Osteocyte (in vitro differentiated cells): ENCODE data around the gene RPL3. TPM values are rescaled to one million over a fixed set of nuclear protein-coding genes. Genes with fewer than 3 reads are reported as not detected.
A peak's percentile ranks its signal among the peaks of the same experiment; 100 is the strongest.

ENCODE experiments used
- DNase-seq: peaks from one replicate; pipeline ENCODE4 v3.0.0; 2021; ENCODE audit warnings: mixed read lengths; ENCODE audit not compliant: unreplicated experiment; ENCODE audit errors: extremely low spot score
- H3K27ac Mint-ChIP-seq: one replicate; pipeline ENCODE4 v1.8.0; 2021; ENCODE audit warnings: mild to moderate bottlenecking, mixed read lengths; ENCODE audit not compliant: unreplicated experiment
- H3K27me3 Mint-ChIP-seq: one replicate; pipeline ENCODE4 v1.8.0; 2021; ENCODE audit warnings: mixed read lengths; ENCODE audit not compliant: unreplicated experiment
- H3K36me3 Mint-ChIP-seq: one replicate; pipeline ENCODE4 v1.8.0; 2021; ENCODE audit warnings: mixed read lengths; ENCODE audit not compliant: unreplicated experiment
- H3K4me1 Mint-ChIP-seq: one replicate; pipeline ENCODE4 v1.8.0; 2021; ENCODE audit warnings: mixed read lengths; ENCODE audit not compliant: unreplicated experiment
- H3K4me3 Mint-ChIP-seq: one replicate; pipeline ENCODE4 v1.8.0; 2021; ENCODE audit warnings: mild to moderate bottlenecking, moderate library complexity, mixed read lengths; ENCODE audit not compliant: unreplicated experiment
- H3K9me3 Mint-ChIP-seq: one replicate; pipeline ENCODE4 v1.8.0; 2021; ENCODE audit warnings: mixed read lengths; ENCODE audit not compliant: unreplicated experiment
- CTCF ChIP-seq: fragments of 200-600 bp; sonication (generic); IDR thresholded peaks from 2 replicates; pipeline ENCODE4 v1.5.0; 2021; ENCODE audit warnings: antibody characterized with exemption, mild to moderate bottlenecking, moderate library complexity
- long read RNA-seq: library from polyadenylated mRNA; unstranded; transcript quantifications from one replicate; pipeline ENCODE4 v2.0.0, GENCODE V29; 2021
- total RNA-seq: library from RNA; stranded (reverse); gene quantifications from 2 replicates; pipeline ENCODE4 v1.2.1, GENCODE V29; 2021

Gene RPL3
- 1,770 and 1,792 TPM in 2 replicates for total RNA-seq
- long read RNA-seq, transcript RPL3-210 (2 exons, 616 nt) = minor isoform, 5 of 10,382 reads
- long read RNA-seq, transcript RPL3-202 (9 exons, 1,289 nt) = minor isoform, 465 of 10,382 reads
- long read RNA-seq, transcript RPL3-201 (10 exons, 1,442 nt) = major isoform, 9,649 of 10,382 reads
- long read RNA-seq, partial matches to known transcripts = 114 of 10,382 reads
- long read RNA-seq, other reads (novel, unspliced or antisense) = 147 of 10,382 reads

- H3K9me3 Mint-ChIP-seq = no peaks in the 10 kb centered on the region
- H3K4me3 Mint-ChIP-seq = peak within 1 kb of the TSS; percentile 99
- no peaks in the 10 kb centered on the region for H3K27me3 Mint-ChIP-seq
- peak within 1 kb of the TSS; percentile 100 for H3K27ac Mint-ChIP-seq
- DNase-seq = peak; percentile 99
- peaks cover 41% of the 10 kb centered on the region for H3K4me1 Mint-ChIP-seq
- H3K36me3 Mint-ChIP-seq = peaks cover 37% of the 10 kb centered on the region
- peak; percentile 9 for TF ChIP-seq CTCF
Measured at GRCh38 chr22:39319284-39320022, at the start of gene RPL3. Gene RPL3 (minus strand): TSS chr22:39319623. CDS start chr22:39319597, 26 bp downstream.

- DNase-seq = no peak
- Mint-ChIP-seq H3K27me3 (no peaks in the 10 kb centered on the region), H3K27ac (no peak overlapping the region), H3K4me1 (peaks cover 25% of the 10 kb centered on the region), H3K9me3 (no peaks in the 10 kb centered on the region), H3K36me3 (no peaks in the 10 kb centered on the region), H3K4me3 (no peak overlapping the region)
- TF ChIP-seq CTCF = no peak
Measured at GRCh38 chr22:39369186-39369585, 49.8 kb upstream of the RPL3 start.

- Mint-ChIP-seq H3K4me3 (no peak overlapping the region), H3K4me1 (peaks cover 32% of the 10 kb centered on the region), H3K27me3 (no peaks in the 10 kb centered on the region), H3K36me3 (no peaks in the 10 kb centered on the region), H3K27ac (no peak overlapping the region), H3K9me3 (no peaks in the 10 kb centered on the region)
- DNase-seq = no peak
- TF ChIP-seq CTCF = no peak
Measured at GRCh38 chr22:39368461-39368911, 49.1 kb upstream of the RPL3 start.

GRCh38 chr22:39367035-39367434, 47.6 kb upstream of the RPL3 start:
- no peak for DNase-seq
- H3K9me3 Mint-ChIP-seq = no peaks in the 10 kb centered on the region
- H3K4me3 Mint-ChIP-seq = no peak overlapping the region
- H3K36me3 Mint-ChIP-seq = no peaks in the 10 kb centered on the region
- H3K4me1 Mint-ChIP-seq = peaks cover 41% of the 10 kb centered on the region
- TF ChIP-seq CTCF = no peak
- H3K27ac Mint-ChIP-seq = no peak overlapping the region
- no peaks in the 10 kb centered on the region for H3K27me3 Mint-ChIP-seq

GRCh38 chr22:39365492-39365780, 46.0 kb upstream of the RPL3 start:
- Mint-ChIP-seq H3K36me3 (no peaks in the 10 kb centered on the region), H3K27ac (no peak overlapping the region), H3K4me1 (peaks cover 48% of the 10 kb centered on the region), H3K4me3 (no peak overlapping the region), H3K27me3 (no peaks in the 10 kb centered on the region), H3K9me3 (no peaks in the 10 kb centered on the region)
- DNase-seq = no peak
- TF ChIP-seq CTCF = no peak
